NCI-H2196 treated with DMSO at 0.1 percent for 48 hours (cell line): ENCODE results near the gene VPS26B.
"Not testable (repeated sequence)": the region's sequence is repeated elsewhere in the genome, so short reads cannot be mapped to it uniquely, and the experiment has no call there.

Experiments
- DNase-seq: peaks from one replicate; lab custom pipeline; 2025; ENCODE audit not compliant: unreplicated experiment; lab: John Stamatoyannopoulos, UW

VPS26B gene

DNA sequence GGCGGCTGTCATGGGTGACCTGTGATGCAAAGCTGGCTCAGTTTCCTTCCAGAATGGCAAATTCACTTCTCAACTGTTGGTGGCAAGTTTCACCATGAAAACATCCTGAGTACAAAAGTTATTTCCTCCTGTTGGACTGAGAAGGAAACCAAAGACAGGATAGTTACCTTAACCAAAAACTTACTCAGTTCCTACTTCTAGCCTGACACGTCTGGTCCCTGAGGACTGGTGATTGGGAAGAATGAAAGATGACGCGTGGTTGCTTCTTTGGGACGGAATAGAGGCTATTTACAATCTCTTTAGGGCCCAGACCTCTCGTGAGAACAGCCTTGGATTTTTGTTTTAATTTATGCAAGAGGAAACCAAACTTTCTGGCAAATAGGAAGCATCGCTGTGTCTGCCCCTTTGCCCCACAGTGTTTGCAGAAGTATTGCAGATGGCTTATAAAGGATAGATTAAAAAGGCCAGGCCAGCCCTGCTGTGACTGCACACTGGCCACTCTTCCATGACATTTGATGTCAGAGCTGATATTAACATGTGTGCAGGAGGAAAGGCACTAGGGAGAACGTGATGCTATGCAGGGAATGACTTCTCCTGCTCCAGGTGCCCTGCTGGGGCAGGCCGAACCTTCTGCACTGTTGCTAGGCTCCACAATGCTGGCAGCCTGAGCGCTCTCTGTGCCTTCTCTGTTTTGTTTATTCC lies 7.6 kb downstream of the VPS26B start:
- DNase-seq: no peak

DNA sequence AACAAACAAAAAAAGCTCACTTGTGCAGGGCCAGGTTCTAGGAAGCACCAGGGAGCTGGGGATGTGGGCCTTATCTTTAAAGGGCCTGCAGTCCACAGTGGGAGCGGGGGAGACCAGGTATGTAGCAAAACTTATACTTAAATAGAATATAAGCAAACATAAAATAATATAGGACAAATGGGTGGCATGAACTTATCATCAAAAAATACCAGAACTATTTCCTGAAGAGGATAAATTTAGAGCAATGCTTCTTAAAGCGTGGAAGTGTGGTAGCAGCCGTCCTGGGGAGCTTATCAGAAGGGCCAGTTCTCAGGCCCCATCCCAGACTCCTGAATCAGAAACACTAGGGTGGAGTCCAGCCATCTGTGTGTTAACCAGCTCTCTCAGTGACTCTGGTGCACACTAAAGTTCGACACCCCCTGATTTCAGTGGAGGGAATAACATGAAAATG lies 9.3 kb downstream of the VPS26B start:
- no peak for DNase-seq

GRCh38 chr11:134235399-134235798 lies 10.9 kb downstream of the VPS26B start:
- DNase-seq: no peak

DNA sequence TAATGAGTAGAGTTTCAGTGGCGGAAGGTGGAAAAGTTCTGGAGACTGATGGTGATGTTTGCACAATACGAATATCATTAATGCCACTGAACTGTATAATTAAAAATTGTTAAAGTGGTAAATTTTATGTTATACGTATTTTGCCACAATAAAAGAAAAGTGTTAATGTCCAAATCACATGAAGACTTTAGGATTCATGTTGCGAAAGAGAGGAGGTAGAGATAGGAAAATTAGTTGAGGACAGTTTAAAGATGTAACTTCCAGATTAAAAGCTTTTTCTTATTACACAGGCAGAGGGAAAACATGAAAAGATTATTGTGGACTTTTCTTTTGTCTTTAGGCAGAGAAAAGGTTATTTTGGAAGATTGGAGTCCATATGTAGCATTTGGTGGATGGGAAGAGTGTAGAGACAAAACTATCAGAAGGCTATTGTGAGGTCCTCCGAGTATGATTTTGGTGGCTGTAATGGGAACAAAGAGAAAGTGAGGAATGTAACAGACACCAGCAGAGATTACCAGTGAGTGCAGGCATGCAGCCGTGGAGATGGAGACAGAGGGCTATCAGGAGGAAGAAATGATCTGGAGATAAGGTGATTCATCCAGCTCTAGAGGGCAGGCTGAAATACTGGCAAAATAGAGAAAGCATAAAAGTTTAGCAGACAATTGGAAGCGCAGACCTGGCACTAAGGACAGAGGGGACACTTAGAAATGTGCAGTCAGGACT lies 12.5 kb downstream of the VPS26B start:
- no peak for DNase-seq

DNA sequence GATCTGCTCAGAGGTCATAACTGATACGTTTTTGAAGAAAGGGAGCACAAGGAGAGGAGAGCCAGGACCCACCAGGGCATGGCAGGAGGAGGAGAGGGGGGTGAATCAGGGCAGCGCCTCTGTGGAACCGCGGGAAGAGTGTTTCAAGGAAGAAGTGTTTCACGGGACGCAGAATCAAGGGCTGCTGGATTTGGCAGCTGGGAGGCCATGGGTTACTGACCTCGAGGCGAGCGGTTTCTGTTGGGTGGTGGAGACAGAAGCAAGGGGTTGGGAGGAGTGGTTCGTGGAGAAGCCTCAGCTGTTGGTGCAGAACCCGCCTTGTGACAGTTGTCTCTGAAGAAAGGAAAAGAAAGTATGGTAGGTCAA lies 13.1 kb downstream of the VPS26B start:
- no peak for DNase-seq

DNA sequence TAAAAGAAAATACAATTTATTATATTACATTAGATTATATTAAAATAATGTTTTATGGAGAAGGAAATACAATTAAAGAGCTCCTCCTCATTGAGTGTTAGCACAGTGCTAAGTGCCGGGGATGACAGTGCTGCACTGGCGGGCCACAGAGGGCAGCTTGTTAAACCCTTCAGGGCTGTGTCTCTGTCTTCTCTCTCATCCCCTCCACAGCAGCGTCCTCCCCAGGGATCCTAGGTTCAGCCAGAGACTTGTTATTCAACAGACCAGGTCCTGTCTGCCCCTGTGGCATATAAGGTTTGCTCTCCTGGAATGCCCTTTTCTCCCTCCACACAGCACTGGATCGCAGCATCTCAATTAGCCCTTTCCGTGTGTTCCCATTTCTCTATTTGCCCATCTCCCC lies 14.5 kb downstream of the VPS26B start:
- DNase-seq: no peak

DNA sequence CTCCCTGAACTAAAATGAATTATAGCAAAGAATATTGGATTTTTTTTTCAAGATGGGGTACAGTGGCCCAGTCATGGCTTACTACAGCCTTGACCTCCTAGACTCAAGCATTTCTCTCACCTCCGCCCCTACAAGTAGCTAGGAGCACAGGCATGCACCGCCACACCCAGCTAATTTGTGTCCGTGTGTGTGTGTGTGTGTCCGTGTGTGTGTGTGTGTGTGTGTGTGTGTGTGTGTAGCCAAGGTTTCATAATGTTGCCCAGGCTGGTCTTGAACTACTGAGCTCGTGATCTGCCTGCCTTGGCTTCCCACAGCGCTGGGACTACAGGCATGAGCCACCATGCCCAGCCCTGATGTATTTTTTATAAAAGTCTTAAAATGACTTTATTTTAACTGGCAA lies 16.1 kb downstream of the VPS26B start:
- no peak for DNase-seq

GRCh38 chr11:134242376-134242775 lies 17.9 kb downstream of the VPS26B start:
- no peak for DNase-seq

DNA sequence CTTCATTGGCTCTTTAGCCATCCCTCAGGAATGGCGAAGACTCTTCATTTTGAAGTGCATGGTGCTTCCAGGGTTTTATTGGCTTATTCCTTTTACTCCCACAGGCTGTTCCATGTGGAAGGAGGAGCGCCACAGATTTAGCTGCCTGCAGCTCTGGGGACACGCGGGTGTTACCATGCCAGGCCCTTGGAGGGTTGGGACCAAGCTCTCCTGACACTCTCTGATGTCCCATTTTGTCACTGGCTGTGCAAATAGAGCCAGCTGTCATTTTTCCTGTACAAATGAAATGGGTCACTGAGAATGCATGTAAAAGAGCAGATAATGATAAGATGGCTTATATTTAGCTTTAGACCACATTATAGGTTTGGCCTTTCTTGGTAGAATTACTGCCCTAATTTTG lies 19.4 kb downstream of the VPS26B start:
- DNase-seq: no peak

- DNase-seq: no peak
Observed at GRCh38 chr11:134244593-134244992, 20.1 kb downstream of the VPS26B start.

- DNase-seq: no peak
Observed at GRCh38 chr11:134245434-134245833, 21.0 kb downstream of the VPS26B start.

DNA sequence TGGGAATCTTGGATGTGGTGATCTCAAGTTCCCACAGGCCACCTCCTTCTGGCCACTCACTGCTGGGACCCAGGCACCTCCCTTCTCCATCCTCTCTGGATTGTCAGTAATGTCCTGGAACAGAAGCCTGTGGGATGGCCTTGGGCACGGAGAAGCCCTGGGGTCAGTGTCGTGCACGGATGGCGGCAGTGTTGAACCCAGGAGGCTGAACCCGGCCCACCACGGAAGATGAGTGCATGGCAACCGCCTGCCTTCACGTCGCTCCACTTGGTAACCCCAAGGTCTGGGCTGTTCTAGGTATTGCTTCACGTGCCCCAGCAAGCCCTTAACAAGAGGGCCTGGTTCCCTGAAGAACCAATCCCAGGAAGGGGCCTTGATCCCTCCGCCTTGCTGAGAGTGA lies 21.6 kb downstream of the VPS26B start:
- DNase-seq: no peak

DNA sequence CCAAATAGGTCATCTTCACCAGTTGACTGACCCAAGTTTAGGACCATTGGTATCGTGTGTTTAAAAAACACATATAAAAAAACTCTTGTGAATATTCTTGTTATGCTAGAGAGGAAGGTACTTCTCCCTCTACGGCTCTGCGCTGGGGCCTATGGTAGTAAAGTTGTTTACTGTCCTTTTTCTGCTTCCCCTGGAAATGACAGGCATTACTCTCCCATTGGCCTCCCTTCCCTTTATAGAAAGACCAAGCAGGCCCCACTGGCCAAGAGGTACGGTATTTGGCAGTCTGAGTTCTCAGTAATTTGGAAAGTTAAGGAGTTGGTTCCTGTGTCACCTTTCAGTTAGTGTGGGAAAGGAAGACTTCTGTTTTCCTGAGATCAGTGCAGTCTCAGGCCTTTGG lies 22.2 kb downstream of the VPS26B start:
- DNase-seq: no peak

GRCh38 chr11:134248910-134249480 lies 24.5 kb downstream of the VPS26B start:
- no peak for DNase-seq

- no peak for DNase-seq
Observed at GRCh38 chr11:134250246-134250645, 25.8 kb downstream of the VPS26B start.

- DNase-seq: no peak
Observed at GRCh38 chr11:134250675-134251074, 26.2 kb downstream of the VPS26B start.

- DNase-seq: no peak
Observed at GRCh38 chr11:134252346-134253187, 28.1 kb downstream of the VPS26B start.

DNA sequence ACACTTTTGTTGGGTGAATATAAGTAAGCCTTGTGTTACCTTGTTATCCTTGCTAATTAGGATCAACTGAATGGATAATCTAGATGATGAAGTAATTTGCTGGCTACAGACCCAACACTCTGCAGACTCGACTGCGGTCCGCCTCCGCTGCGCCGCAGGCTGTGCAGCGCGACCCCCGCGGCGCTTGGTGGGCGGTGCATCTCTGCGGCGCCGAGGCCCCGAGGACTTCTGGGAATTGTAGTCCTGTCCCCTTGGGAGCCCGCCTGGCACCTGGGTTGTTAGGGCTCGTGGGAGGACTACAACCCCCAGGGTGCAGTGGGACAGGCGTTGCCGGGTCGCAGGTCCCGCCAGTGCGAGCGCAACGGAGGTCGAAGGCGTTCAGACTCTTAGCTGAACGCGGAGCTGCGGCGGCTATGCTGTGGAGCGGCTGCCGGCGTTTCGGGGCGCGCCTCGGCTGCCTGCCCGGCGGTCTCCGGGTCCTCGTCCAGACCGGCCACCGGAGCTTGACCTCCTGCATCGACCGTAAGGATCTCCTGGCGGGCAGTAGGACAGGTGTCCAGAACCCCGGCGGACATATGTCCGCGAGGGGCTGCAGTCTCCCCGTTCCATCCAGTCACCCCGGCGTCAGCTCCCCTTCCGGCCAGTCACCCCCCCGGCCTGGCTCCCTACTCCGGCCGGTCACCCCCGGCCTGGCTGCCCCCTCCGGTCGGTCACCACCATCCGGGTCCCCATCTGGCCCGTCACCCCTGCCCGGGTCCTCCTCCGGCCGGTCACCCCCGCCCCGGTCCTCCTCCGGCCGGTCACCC lies 28.9 kb downstream of the VPS26B start, which contains the start of the genes ACAD8 and THYN1:
Gene ACAD8 (plus strand): TSS at position 381 of the 806 bp plus-strand sequence. CDS start 33 bp downstream, at position 414.
Gene THYN1 (minus strand): TSS at position 165 of the 806 bp plus-strand sequence. CDS start 470 bp downstream, outside the sequence.
- DNase-seq: peak; percentile 88

DNA sequence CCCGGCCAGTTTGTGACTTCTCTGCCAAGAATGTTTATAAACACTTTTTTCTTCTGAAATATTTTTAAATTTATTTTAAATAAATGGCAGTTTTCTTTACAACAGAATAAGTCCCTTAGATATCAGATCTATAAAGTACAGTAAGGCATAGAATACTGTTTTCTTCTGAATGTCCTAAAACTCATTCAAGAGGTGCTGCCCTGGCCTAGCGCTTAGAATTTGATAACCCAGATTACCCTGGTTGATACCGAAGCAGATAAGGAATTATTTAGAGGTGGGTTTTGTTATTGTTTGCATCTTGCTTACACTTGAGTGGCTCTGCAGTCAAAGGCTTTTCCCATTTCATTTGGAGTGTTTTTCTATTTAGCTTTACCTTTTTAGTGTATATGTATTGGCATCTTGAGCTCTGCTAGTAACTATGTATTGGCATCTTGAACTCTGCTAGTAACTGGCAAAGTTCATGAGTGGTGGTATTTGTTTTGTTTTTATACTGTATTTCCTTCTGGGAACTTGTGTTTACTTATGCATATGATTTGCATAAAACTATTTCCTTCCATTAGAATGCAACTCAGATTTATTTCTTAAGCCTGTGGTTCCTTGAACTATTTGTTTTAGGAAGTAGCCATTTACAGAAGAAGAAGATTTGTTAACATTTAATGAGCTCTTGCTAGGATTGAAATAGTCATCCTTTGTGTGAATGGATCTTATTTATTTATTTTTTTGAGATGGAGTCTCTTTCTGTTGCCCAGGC lies 30.1 kb downstream of the VPS26B start:
- no peak for DNase-seq

GRCh38 chr11:134255184-134255561 lies 30.7 kb downstream of the VPS26B start:
- DNase-seq: not testable (repeated sequence)
